NCI-H446 treated with DMSO at 0.1 percent for 48 hours (cell line): ENCODE data around the gene INTU.

ENCODE experiments used
- DNase-seq: peaks from one replicate; lab custom pipeline; 2025; lab: John Stamatoyannopoulos, UW

The INTU gene

DNA sequence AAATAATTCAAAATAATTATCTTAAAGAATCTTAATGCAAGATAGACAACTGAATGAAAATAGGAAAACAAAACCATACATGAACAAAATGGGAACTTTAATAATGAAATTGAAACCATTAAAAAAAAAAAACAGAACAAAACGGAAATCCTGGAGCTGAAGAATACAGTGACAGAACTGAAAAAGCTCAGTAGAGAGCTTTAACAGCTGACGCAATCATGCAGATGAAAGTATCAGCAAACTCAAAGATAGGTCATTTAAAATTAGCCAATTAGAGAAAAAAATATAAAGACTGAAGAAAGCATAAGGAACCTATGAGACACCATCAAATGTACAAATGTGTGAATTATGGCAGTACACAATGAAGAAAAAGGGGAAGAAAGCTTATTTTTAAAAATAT, 116.2 kb downstream of the INTU start:
- DNase-seq: no peak

DNA sequence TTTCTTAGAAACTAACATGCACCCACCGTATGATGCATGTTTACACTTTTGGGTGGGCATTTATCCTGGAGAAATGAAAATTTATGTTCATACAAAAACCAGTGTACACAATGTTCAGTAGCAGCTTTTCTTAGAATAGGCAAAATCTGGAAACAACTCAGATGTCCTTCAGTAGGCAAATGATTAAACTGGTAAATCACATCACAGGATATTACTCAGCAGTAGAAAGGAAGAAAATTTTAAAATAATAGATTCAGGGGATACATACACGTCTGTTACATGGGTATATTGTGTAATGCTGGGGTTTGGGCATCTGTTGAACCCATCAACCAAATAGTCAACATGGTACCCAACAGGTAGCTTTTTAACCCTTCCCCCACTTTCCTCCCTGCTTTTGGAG, 124.1 kb downstream of the INTU start:
- DNase-seq: no peak

GRCh38 chr4:127759228-127759820, 126.6 kb downstream of the INTU start:
- no peak for DNase-seq

- DNase-seq: no peak
Measured at GRCh38 chr4:127759893-127760292, 127.1 kb downstream of the INTU start.

DNA sequence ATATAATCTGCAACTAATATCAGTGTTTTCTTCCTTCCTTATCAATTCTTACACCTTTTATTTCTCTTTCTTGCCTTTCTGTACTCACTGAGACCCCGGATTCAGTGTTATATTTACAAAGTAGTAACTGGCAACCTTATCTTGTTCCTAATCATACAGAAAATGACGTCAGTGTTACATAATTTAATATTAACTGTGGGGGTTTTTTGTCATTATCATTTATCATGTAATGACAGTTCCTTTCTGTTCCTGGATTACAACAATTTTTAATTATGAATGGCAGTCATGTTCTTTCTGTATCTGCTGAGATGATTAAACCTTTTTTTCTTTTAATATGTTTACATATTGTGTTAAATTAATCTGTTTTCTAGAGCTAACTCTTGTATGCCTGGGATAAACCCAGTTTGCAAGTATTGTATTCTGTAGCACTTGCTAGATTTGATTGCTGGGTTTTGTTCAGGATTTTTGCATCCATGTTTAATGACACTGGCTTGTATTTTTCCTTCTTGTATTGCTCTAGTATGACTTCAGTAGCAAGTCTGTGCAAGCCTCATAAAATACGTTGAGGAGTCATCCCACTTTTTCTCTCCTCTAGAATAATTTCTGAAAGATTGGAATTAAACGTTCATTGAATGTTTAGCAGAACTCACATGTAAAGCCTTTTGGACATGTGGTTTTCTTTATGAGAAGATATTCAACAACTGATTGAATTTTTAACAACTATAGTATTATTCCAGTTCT, 138.9 kb downstream of the INTU start:
- no peak for DNase-seq

DNA sequence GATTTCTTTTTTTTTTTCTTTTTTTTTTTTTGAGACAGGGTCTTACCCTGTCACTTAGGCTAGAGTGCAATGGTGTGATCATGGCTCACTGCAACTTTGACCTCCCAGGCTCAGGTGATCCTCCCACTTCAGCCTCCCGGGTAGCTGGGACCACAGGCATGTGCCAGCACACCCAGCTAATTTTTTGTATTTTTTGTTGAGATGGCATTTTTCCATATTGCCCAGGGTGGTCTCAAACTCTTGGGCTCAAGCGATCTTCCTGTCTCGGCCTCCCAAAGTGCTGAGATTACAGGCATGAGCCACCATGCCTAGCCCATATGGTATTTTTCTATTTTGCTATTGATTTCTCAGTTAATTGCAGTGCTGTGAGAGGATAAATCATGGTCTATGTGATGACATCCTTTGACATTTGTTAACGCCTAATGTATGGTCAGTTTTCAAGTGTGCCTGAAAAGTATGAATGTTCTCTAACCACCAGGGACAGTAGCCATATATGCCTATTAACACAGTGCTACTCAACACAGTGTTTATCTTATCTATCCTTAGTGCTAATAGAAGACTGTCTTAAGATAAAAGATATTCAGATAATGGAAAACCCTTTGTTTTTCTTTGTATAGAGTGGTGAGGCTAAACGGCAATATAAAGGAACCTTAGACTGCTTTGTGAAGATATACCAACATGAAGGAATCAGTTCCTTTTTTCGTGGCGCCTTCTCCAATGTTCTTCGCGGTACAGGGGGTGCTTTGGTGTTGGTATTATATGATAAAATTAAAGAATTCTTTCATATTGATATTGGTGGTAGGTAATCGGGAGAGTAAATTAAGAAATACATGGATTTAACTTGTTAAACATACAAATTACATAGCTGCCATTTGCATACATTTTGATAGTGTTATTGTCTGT, 140.3 kb downstream of the INTU start:
- DNase-seq: no peak

DNA sequence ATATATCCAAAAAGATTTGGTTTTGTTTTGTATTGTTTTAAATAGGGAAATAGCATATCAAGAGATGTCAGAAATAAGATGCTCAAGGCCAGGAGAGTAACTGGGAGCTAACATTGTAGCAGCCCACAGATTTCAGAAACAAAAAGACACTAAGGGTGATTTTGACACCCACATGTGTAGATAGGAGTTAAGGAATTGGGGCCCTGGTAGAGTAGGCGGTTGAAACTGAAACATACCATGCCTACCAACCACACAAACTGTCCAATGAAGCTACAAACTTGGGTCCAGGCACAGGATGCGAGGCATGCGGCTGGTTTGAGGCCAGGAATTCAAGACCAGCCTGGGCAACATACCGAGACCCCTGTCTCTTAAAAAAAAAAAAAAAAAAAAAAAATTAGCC, 143.1 kb downstream of the INTU start:
- DNase-seq: no peak
